Suprapubic skin (tissue), 3 donors: ENCODE data around the gene NDUFS2.
A peak's percentile ranks its signal among the peaks of the same experiment; 100 is the strongest.

Experiments
- EP300 ChIP-seq: sonication (generic); formaldehyde crosslinking; IDR thresholded peaks from one replicate; pipeline ENCODE4 v1.6.1; 2017; ENCODE audit warnings: antibody characterized with exemption
- POLR2A ChIP-seq, 2 donors: fragments of 450-650 bp; IDR thresholded peaks; one replicate each; pipeline ENCODE4 v1.6.1; 2017; ENCODE audit warnings: antibody characterized with exemption in 2 of 2, mild to moderate bottlenecking in 2 of 2, moderate library complexity in 2 of 2
- TF ChIP-seq, protein P1 (sequence below), 2 donors: fragments of 200-600 bp in 1 of 2; fragments of 450-650 bp in 1 of 2; sonication (generic) in 1 of 2; IDR thresholded peaks; one replicate each; pipeline ENCODE4 v1.5.1; 2016 to 2019; ENCODE audit warnings: antibody characterized with exemption in 2 of 2, mild to moderate bottlenecking in 1 of 2, moderate library complexity in 1 of 2

DNA sequence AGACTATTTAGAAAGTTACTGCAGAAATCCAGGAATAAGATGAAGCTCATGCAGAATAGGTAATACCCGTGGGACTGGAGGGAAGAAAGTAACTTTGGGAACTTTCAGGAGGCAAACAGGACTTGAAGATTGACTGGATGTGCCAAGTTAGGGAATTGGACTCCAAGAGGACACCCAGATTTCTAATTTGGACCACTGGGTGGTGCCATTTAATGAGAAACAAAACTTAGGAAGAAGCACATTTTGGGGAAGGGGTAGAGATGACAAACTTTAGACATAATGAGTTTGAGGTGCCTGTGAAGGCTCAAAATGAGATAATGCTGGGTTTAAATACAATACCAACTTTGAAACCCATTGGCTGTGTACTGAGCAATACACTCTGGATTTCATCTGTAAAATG, 21.5 kb upstream of the NDUFS2 start:
- TF ChIP-seq, protein P1, sequence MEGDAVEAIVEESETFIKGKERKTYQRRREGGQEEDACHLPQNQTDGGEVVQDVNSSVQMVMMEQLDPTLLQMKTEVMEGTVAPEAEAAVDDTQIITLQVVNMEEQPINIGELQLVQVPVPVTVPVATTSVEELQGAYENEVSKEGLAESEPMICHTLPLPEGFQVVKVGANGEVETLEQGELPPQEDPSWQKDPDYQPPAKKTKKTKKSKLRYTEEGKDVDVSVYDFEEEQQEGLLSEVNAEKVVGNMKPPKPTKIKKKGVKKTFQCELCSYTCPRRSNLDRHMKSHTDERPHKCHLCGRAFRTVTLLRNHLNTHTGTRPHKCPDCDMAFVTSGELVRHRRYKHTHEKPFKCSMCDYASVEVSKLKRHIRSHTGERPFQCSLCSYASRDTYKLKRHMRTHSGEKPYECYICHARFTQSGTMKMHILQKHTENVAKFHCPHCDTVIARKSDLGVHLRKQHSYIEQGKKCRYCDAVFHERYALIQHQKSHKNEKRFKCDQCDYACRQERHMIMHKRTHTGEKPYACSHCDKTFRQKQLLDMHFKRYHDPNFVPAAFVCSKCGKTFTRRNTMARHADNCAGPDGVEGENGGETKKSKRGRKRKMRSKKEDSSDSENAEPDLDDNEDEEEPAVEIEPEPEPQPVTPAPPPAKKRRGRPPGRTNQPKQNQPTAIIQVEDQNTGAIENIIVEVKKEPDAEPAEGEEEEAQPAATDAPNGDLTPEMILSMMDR (IDR thresholded peaks at IDR 0.05), result peak in 1 of 2 donors; percentile 11
- TF ChIP-seq POLR2A (IDR thresholded peaks at IDR 0.05) (no peak), EP300 (no peak)
